ENCODE results near the gene HBQ1.

Gene HBQ1

GRCh38 chr16:180681-181564 lies 664 bp downstream of the HBQ1 start:
- H3K4me3 ChIP-seq (ENCODE audit: low read length) = peak overlapping the region; percentile 40
- peak; percentile 15; the same call in 1 of the 2 replicates for TF ChIP-seq CTCF (conservative IDR thresholded peaks at IDR 0.05; ENCODE audit: low read length)

DNA sequence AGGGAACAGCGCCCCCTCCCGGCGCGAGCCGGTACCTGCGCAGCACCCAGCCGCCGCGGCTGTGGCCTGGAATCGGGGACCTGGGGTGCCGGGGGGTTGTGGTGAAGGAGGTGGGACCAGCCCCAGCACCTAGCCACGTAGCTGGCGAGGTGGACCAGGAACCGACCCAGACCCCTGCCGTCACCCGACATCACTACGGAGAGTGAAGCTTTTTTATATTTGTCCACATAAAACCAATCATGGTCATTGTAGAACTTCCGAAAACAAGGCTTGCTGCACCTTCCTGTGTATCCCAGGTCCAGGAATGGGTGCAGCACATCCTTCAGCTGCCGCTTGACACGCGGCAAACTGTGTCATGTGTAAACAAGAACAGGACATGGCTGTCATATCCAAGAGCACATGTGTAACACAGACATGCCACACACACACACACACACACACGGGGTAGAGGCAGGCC lies 1.3 kb downstream of the HBQ1 start:
- no peak overlapping the region for H3K4me3 ChIP-seq (ENCODE audit: low read length)

More at GRCh38 chr16:180681-181564, 664 bp downstream of the HBQ1 start:
- DNase-seq (ENCODE audit: low read depth) = peak; percentile 42

GRCh38 chr16:183005-183404 lies 2.7 kb downstream of the HBQ1 start:
- TF ChIP-seq CTCF (conservative IDR thresholded peaks at IDR 0.05; ENCODE audit: low read length) = no peak
- no peak overlapping the region for H3K4me3 ChIP-seq (ENCODE audit: low read length)
- DNase-seq (ENCODE audit: low read depth) = no peak

More for the DNA sequence above, 1.3 kb downstream of the HBQ1 start:
- TF ChIP-seq CTCF (conservative IDR thresholded peaks at IDR 0.05; ENCODE audit: low read length) = peak; percentile 67
- DNase-seq (ENCODE audit: low read depth) = peak; percentile 13

- H3K4me3 ChIP-seq (ENCODE audit: low read length) = no peak overlapping the region
- TF ChIP-seq CTCF (conservative IDR thresholded peaks at IDR 0.05; ENCODE audit: low read length) = no peak
- no peak for DNase-seq (ENCODE audit: low read depth)
Measured at GRCh38 chr16:185213-185612, 5.0 kb downstream of the HBQ1 start.

- no peak for DNase-seq (ENCODE audit: low read depth)
- no peak overlapping the region for H3K4me3 ChIP-seq (ENCODE audit: low read length)
- no peak for TF ChIP-seq CTCF (conservative IDR thresholded peaks at IDR 0.05; ENCODE audit: low read length)
Measured at GRCh38 chr16:185691-186090, 5.4 kb downstream of the HBQ1 start.

GRCh38 chr16:187330-187729 lies 7.1 kb downstream of the HBQ1 start:
- DNase-seq (ENCODE audit: low read depth) = no peak
- no peak overlapping the region for H3K4me3 ChIP-seq (ENCODE audit: low read length)
- no peak for TF ChIP-seq CTCF (conservative IDR thresholded peaks at IDR 0.05; ENCODE audit: low read length)

DNA sequence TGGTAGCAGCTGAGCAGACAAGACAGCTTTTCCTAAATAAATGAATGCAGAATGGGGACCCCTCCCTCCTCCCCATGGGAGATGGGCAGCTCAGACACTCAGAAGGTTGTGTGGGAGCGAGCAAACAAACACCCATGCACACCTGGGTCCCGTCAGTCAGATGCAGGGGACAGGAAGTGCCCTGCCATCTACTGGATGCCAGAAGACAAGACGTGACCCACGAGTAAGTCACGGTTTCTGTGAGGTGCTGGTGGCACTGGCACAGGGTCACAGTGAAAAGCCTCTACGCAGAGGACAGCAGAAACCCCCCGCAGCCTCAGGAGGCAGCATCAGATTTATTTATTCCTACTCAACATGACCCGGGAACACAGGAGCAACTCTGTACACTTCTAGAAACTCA lies 8.4 kb downstream of the HBQ1 start:
- no peak for TF ChIP-seq CTCF (conservative IDR thresholded peaks at IDR 0.05; ENCODE audit: low read length)
- H3K4me3 ChIP-seq (ENCODE audit: low read length) = no peak overlapping the region
- DNase-seq (ENCODE audit: low read depth) = no peak
